ENCODE measurements around the gene ADCY1.

The ADCY1 gene

DNA sequence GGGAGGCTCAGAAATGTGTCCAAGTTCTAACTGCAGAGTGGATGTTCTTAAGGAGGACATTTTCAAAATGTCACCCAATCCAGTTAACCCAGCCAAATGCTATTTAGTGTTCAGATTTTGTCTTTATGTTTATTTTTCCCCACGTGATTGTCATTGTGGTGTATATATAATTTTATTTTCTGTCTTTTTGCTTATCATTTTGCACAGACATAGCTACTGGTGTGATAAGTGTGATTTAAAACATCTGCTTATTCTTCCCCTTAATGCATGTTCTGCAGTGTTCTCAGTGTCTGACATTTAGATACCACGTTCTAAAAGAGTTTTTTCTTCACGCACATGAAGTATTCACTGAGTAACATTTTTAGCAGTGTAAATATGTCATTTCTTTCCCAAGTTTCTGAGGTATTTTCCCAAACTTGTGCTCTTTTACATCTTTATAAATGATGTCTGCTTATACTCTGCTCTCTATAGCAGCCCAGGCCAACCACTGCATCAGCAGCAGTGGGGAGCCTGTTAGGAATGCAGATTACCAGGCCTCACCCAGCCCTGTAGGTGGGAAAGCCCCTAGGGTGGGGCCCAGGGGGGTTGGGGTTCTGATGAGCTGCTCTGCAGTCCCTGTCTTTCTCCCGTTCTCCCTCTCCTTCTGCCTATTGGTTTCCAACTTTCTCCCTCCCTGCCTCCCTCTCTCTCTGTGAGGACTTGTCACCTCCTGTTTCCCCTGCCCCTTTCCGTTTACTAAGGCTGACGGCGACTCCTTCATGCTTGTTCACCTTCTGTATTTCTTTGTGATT lies 20.8 kb downstream of the ADCY1 start:
- H3K4me1 ChIP-seq (ENCODE audit: insufficient read depth, insufficient read length): peaks cover 4% of the 10 kb centered on the region
- H3K4me3 ChIP-seq (ENCODE audit: insufficient read length, low read depth): no peak overlapping the region
- no peaks in the 10 kb centered on the region for H3K36me3 ChIP-seq (ENCODE audit: insufficient read depth, insufficient read length, low read length)
- no peak for DNase-seq (ENCODE audit: low read depth, low spot score)
- no peak overlapping the region for H3K9ac ChIP-seq (ENCODE audit: insufficient read length, low read depth)
- TF ChIP-seq ZNF274 (IDR thresholded peaks at IDR 0.05; ENCODE audit: low read depth, low read length) (no peak), YY1 (IDR thresholded peaks at IDR 0.05; ENCODE audit: insufficient read depth, insufficient read length) (no peak), SUZ12 (IDR thresholded peaks at IDR 0.05; ENCODE audit: extremely low read depth, insufficient read depth, insufficient read length) (no peak)
- no peaks in the 10 kb centered on the region for H3K9me3 ChIP-seq (ENCODE audit: insufficient read depth, low read length)
- H3K27me3 ChIP-seq (ENCODE audit: insufficient read depth, insufficient read length): no peaks in the 10 kb centered on the region

DNA sequence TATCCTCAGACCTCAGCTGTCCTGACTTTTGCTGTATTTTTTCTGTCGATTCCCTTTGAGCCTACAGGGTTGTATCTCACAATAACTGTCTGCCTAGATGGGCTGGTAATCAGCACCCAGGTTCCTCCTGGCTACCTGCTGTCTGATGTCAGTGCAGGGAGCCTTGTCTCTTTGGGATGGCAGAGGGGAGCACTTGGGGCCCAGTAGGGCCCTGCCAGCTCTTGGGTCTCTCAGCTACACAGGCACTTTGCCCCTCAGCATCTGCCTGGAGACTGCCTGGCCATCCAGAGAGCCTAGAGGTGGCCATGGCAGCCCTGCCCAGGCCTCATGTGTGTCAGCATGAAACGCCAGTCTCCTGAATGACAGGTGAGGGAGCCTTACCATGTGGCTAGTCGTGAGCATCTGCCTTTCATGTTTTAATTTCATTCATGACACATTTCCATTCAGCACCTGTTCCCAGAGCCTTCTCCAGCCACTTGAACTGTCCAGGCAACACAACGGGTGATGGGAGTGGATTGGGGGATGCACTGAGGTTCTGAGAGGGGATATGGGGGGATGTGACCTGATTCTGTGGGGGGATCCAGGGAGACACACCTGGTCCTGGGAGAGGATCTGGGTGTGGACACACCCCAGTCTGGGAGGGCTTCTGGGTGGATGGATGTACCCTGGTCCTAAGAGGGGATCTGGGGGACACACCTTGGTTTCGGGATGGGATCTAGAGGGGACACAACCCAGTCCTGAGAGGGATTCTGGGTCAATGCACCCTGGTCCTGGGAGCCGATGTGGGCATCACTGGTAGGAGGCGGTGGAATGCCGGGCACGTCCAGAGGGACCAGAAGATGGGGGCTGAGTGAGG lies 21.9 kb downstream of the ADCY1 start:
- no peak overlapping the region for H3K9ac ChIP-seq (ENCODE audit: insufficient read length, low read depth)
- no peak overlapping the region for H3K4me3 ChIP-seq (ENCODE audit: insufficient read length, low read depth)
- H3K9me3 ChIP-seq (ENCODE audit: insufficient read depth, low read length): no peaks in the 10 kb centered on the region
- no peaks in the 10 kb centered on the region for H3K36me3 ChIP-seq (ENCODE audit: insufficient read depth, insufficient read length, low read length)
- no peaks in the 10 kb centered on the region for H3K27me3 ChIP-seq (ENCODE audit: insufficient read depth, insufficient read length)
- no peak for TF ChIP-seq SUZ12 (IDR thresholded peaks at IDR 0.05; ENCODE audit: extremely low read depth, insufficient read depth, insufficient read length)
- no peak for TF ChIP-seq YY1 (IDR thresholded peaks at IDR 0.05; ENCODE audit: insufficient read depth, insufficient read length)
- TF ChIP-seq ZNF274 (IDR thresholded peaks at IDR 0.05; ENCODE audit: low read depth, low read length): no peak
- no peak for DNase-seq (ENCODE audit: low read depth, low spot score)
- H3K4me1 ChIP-seq (ENCODE audit: insufficient read depth, insufficient read length): peaks cover 4% of the 10 kb centered on the region

DNA sequence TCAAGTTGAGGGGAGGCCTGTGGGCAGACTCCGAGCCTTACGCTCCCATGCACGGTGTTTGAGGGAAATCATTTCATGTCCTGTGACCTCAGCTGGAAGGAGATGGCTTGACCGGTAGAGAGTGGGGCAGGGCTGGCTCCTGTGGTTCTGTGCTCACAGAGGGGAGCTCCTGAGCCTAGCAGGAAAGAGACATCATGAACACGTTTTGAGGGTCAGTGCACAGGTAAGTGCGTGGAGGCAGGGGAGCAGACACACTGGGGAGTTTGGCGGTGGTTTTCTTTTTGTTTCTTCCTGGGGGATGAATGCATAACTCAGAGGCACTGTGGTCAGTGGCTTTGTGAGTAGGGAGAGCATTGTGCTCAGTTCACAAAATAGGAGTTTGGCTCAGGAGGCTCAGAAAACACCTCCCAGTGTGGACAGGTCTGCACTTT lies 22.5 kb downstream of the ADCY1 start:
- H3K9me3 ChIP-seq (ENCODE audit: insufficient read depth, low read length): no peaks in the 10 kb centered on the region
- H3K36me3 ChIP-seq (ENCODE audit: insufficient read depth, insufficient read length, low read length): no peaks in the 10 kb centered on the region
- H3K4me1 ChIP-seq (ENCODE audit: insufficient read depth, insufficient read length): peaks cover 4% of the 10 kb centered on the region
- DNase-seq (ENCODE audit: low read depth, low spot score): no peak
- H3K9ac ChIP-seq (ENCODE audit: insufficient read length, low read depth): no peak overlapping the region
- TF ChIP-seq SUZ12 (IDR thresholded peaks at IDR 0.05; ENCODE audit: extremely low read depth, insufficient read depth, insufficient read length) (no peak), YY1 (IDR thresholded peaks at IDR 0.05; ENCODE audit: insufficient read depth, insufficient read length) (no peak), ZNF274 (IDR thresholded peaks at IDR 0.05; ENCODE audit: low read depth, low read length) (no peak)
- no peak overlapping the region for H3K4me3 ChIP-seq (ENCODE audit: insufficient read length, low read depth)
- H3K27me3 ChIP-seq (ENCODE audit: insufficient read depth, insufficient read length): no peaks in the 10 kb centered on the region

DNA sequence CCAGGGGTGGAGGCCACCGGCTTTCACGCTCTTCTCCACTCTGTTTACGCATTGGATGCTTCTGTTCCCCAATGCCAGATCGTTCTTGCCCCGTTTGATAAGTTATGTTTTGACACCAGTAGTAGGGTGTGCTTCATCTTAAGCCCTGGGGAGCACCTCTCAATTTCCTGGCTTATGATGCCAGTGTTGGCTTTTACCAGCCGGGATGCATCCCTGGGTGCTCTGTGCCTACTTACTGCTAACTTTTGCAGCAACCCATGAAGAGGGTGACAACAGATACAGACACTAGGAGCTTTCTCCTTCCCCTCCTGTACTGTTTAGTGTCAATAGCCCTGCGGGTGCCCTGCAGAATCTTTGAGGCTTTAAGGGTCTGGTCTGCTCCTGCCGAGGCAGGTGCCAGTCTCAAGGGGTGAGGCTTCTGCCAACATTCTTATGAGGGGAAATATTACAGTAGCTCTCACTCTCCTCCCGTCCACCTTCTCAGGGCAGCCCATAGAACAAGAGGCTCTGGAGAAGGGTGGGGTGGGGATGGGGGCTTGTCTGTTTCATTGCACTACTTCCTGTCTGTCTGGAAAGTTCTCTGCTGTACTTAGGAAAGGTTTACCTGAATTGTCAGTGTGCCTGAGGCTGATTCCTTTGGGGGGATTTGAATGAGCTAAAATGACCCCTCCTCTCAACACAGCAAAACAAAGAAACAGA lies 23.3 kb downstream of the ADCY1 start:
- Histone ChIP-seq H3K9ac (ENCODE audit: insufficient read length, low read depth) (no peak overlapping the region), H3K4me3 (ENCODE audit: insufficient read length, low read depth) (no peak overlapping the region), H3K4me1 (ENCODE audit: insufficient read depth, insufficient read length) (peaks cover 4% of the 10 kb centered on the region), H3K9me3 (ENCODE audit: insufficient read depth, low read length) (no peaks in the 10 kb centered on the region), H3K36me3 (ENCODE audit: insufficient read depth, insufficient read length, low read length) (no peaks in the 10 kb centered on the region), H3K27me3 (ENCODE audit: insufficient read depth, insufficient read length) (no peaks in the 10 kb centered on the region)
- DNase-seq (ENCODE audit: low read depth, low spot score): no peak
- no peak for TF ChIP-seq ZNF274 (IDR thresholded peaks at IDR 0.05; ENCODE audit: low read depth, low read length)
- TF ChIP-seq YY1 (IDR thresholded peaks at IDR 0.05; ENCODE audit: insufficient read depth, insufficient read length): no peak
- no peak for TF ChIP-seq SUZ12 (IDR thresholded peaks at IDR 0.05; ENCODE audit: extremely low read depth, insufficient read depth, insufficient read length)

DNA sequence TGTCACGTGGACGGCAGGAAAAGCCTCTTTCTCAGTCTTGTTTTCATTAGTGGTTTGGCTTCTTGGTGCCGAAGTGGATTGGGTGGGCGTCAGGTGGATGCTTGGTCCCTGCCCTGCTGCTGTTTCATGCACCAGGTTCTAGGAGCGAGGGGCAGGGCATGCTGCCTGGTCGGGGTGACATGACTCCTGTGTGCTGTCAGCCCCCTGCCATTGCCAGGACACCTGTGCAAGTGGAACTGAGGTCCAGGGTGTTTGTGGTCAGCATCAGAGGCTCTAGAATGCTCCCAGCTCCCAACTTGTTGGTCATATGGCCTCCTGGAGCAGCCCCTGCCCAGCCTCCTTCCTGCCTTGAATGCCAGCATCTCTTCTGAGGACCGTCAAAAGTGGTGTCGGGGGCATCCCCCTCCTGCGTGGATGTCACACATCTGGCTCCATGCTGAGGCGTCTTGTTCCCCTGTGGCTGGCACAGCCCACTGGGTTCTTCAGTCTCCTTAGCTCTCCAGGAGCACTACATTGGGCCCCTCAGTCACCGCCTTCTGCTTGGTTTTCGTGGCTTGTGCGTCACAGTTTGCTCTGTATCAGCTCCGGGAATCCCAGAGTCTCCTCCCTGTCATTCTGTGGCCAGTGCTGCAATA lies 24.8 kb downstream of the ADCY1 start:
- no peak overlapping the region for H3K4me3 ChIP-seq (ENCODE audit: insufficient read length, low read depth)
- TF ChIP-seq SUZ12 (IDR thresholded peaks at IDR 0.05; ENCODE audit: extremely low read depth, insufficient read depth, insufficient read length) (no peak), ZNF274 (IDR thresholded peaks at IDR 0.05; ENCODE audit: low read depth, low read length) (no peak), YY1 (IDR thresholded peaks at IDR 0.05; ENCODE audit: insufficient read depth, insufficient read length) (no peak)
- H3K9ac ChIP-seq (ENCODE audit: insufficient read length, low read depth): no peak overlapping the region
- H3K27me3 ChIP-seq (ENCODE audit: insufficient read depth, insufficient read length): no peaks in the 10 kb centered on the region
- no peak for DNase-seq (ENCODE audit: low read depth, low spot score)
- H3K4me1 ChIP-seq (ENCODE audit: insufficient read depth, insufficient read length): peaks cover 4% of the 10 kb centered on the region
- no peaks in the 10 kb centered on the region for H3K36me3 ChIP-seq (ENCODE audit: insufficient read depth, insufficient read length, low read length)
- H3K9me3 ChIP-seq (ENCODE audit: insufficient read depth, low read length): no peaks in the 10 kb centered on the region

DNA sequence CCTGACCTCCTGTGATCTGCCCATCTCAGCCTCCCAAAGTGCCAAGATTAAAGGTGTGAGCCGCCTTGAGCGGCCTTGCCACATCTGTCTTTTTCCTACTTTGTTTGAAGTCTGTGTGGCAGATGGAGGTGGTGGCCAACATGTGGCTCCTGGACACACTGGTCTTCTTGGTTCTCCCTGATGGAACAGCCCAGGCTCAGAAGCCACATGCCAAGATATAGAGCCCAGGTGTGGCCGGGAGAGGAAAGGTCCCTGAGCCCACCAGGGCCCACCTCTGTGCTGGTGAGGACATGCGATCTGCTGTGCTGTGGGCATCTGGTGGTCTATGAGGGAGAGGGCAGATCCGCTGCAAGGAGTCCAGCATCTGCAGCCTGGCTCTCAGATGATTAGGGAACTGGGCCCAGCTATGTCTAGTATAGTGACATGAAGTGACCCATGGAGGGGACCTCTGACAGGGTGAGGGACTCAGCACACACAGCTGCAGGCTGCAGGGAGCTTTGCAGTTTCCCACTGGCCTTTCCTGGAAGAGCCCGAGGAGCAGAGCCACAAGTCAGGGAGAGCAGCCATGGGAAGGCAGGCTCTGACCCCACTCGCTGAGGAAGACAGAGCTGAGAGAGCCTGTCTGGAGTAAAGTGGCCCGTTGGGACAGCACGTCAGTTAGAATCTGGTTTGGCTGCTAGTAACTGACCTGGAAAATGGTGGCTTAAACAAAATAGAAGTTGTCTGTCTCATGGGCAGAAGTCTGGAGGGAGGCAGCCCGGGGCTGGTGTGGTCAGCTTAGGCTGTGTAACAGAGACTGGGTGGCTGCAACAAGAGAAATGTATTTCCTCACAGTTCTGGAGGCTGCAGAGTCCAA lies 25.9 kb downstream of the ADCY1 start:
- TF ChIP-seq YY1 (IDR thresholded peaks at IDR 0.05; ENCODE audit: insufficient read depth, insufficient read length) (no peak), SUZ12 (IDR thresholded peaks at IDR 0.05; ENCODE audit: extremely low read depth, insufficient read depth, insufficient read length) (no peak), ZNF274 (IDR thresholded peaks at IDR 0.05; ENCODE audit: low read depth, low read length) (no peak)
- peaks cover 4% of the 10 kb centered on the region for H3K4me1 ChIP-seq (ENCODE audit: insufficient read depth, insufficient read length)
- H3K36me3 ChIP-seq (ENCODE audit: insufficient read depth, insufficient read length, low read length): no peaks in the 10 kb centered on the region
- H3K9ac ChIP-seq (ENCODE audit: insufficient read length, low read depth): no peak overlapping the region
- DNase-seq (ENCODE audit: low read depth, low spot score): no peak
- H3K4me3 ChIP-seq (ENCODE audit: insufficient read length, low read depth): no peak overlapping the region
- H3K27me3 ChIP-seq (ENCODE audit: insufficient read depth, insufficient read length): no peaks in the 10 kb centered on the region
- peaks cover 8% of the 10 kb centered on the region for H3K9me3 ChIP-seq (ENCODE audit: insufficient read depth, low read length)

All from NT2/D1 (cell line).